Activated B cell treated with CpG ODN at 0.5 μM for 24 hours (primary cell): ENCODE data around the gene IFNAR2. TPM values are rescaled to one million over a fixed set of nuclear protein-coding genes. Genes with fewer than 3 reads are reported as not detected.
A peak's percentile ranks its signal among the peaks of the same experiment; 100 is the strongest.

Experiments used
- ATAC-seq: fragments of 200-7000 bp; cut with Tn5 transposase; one replicate; pipeline ENCODE4 v1.10.0; 2021; ENCODE audit warnings: low read depth, mild to moderate bottlenecking, moderate library complexity
- CTCF ChIA-PET: fragments of 350-600 bp; sonication (Branson Sonifier 250); formaldehyde crosslinking; loops from one replicate; lab custom pipeline; 2021; ENCODE audit warnings: antibody characterized with exemption; lab: Charles Lee
- POLR2A ChIA-PET: fragments of 350-600 bp; sonication (Branson Sonifier 250); formaldehyde crosslinking; loops from one replicate; lab custom pipeline; 2021; ENCODE audit warnings: antibody characterized with exemption; lab: Charles Lee
- DNase-seq: peaks from one replicate; pipeline ENCODE4 v3.0.0; 2022
- H3K27ac Mint-ChIP-seq: one replicate; pipeline ENCODE4 v1.8.0; 2020; ENCODE audit warnings: mixed read lengths
- H3K27me3 Mint-ChIP-seq: one replicate; pipeline ENCODE4 v1.8.0; 2021; ENCODE audit warnings: mixed read lengths
- H3K36me3 Mint-ChIP-seq: one replicate; pipeline ENCODE4 v1.8.0; 2021; ENCODE audit warnings: low read depth, mixed read lengths
- H3K4me1 Mint-ChIP-seq: one replicate; pipeline ENCODE4 v1.8.0; 2021; ENCODE audit warnings: mixed read lengths
- H3K4me3 Mint-ChIP-seq: one replicate; pipeline ENCODE4 v1.8.0; 2020; ENCODE audit warnings: mild to moderate bottlenecking, mixed read lengths
- H3K9me3 Mint-ChIP-seq: one replicate; pipeline ENCODE4 v1.8.0; 2020; ENCODE audit warnings: mixed read lengths
- intact Hi-C: fragments of 100-400 bp; cut with micrococcal nuclease; formaldehyde crosslinking; loops from one replicate; pipeline ENCODE4 v1.15.1; 2024
- total RNA-seq: library from RNA; stranded (reverse); gene quantifications from 2 replicates; pipeline ENCODE4 v1.2.3, GENCODE V29; 2022
- TF ChIP-seq, protein P1 (sequence below): fragments of 200-600 bp; IDR thresholded peaks from one replicate; pipeline ENCODE4 v1.8.0; 2022; ENCODE audit warnings: antibody characterized with exemption, mild to moderate bottlenecking

The IFNAR2 gene
- total RNA-seq, 1 donor from 2014 or later: 29.2 TPM

DNA sequence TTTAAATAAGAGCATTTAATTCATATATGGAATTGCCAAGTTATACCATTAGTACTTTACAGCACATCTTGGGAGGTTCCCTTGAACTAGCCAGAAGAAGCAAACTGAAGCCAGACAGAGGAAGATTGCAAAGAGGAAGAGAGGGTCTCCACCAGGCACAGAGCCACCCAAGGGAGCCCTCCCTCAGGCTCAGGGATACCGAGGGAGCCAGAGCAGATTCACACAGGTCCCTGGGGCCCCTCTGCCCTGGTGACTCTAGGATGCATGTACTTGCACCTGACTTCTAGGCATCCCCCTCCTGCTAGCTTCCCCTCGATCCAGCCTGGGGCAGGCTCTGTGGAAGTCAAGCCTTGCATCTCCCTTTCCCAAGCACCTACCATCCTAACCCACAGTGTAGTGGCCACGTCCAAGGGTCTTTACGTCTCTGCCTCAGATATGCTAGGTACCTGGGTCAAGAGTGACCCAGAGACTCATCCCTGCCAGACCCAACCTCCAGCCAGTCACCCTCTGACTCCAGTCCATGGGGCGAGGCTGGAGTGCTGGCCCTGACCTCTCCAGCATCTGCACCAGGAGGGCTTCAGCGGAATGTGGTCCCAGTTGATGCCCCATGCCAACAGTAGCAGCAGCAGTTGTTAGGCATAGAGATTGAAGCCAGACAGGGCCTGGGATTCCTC, 6.4 kb downstream of the IFNAR2 start:
- Mint-ChIP-seq H3K27ac (peak overlapping the region; percentile 41), H3K4me3 (no peak overlapping the region), H3K36me3 (peaks cover 31% of the 10 kb centered on the region), H3K4me1 (peaks cover 83% of the 10 kb centered on the region), H3K9me3 (no peaks in the 10 kb centered on the region), H3K27me3 (no peaks in the 10 kb centered on the region)
- ChIA-PET POLR2A (interaction anchor here (0.7 kb wide), 1 partner anchor 15 kb away, joined by 9 read pairs; no protein-coding TSS in a partner anchor), CTCF (no interaction called here)
- DNase-seq (no peak), ATAC-seq (no peak)
- TF ChIP-seq, protein P1, sequence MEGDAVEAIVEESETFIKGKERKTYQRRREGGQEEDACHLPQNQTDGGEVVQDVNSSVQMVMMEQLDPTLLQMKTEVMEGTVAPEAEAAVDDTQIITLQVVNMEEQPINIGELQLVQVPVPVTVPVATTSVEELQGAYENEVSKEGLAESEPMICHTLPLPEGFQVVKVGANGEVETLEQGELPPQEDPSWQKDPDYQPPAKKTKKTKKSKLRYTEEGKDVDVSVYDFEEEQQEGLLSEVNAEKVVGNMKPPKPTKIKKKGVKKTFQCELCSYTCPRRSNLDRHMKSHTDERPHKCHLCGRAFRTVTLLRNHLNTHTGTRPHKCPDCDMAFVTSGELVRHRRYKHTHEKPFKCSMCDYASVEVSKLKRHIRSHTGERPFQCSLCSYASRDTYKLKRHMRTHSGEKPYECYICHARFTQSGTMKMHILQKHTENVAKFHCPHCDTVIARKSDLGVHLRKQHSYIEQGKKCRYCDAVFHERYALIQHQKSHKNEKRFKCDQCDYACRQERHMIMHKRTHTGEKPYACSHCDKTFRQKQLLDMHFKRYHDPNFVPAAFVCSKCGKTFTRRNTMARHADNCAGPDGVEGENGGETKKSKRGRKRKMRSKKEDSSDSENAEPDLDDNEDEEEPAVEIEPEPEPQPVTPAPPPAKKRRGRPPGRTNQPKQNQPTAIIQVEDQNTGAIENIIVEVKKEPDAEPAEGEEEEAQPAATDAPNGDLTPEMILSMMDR: no peak
- intact Hi-C loops: no loop called here

DNA sequence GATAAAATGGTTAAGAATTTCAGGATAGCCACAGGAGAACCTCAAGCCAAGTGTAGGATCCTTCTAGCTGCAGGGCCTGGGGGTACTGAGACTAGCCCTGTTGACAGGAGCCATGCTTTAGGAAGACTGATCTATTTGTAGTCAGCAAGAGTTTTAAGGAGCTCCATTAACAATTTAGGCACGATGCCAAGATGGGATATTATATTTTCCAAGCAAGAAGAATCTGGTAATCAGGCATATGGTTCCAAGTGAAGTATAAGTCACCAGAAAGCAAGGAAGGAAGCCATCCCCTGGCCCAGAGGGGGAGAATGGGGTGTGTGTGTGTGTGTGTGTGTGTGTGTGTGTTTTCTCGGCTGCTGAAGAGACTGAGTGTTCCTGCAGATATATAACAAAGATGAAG, 7.0 kb downstream of the IFNAR2 start:
- ChIA-PET POLR2A (interaction anchor here (0.7 to 2.4 kb wide), 2 partner anchors 15 to 29 kb away, joined by 9 to 14 read pairs; partner anchors contain the start of gene IL10RB), CTCF (no interaction called here)

DNA sequence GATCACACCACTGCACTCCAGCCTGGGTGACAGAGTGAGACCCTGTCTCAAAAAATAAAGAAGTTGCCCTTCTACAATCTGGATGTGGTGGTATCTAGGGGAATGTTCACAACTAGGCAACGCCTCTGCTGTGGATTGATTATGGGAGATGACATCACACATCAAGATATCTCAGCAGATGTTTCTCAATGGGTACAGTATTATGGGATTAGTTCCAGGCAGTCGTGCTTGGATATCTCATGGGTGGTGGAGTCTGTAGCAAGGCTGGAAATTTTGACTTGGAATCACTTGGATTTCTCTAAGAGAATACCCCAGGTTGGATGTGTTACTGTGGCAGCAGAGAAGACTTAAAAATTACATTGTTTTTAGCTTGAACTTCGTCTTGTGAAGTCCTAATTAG, 7.7 kb downstream of the IFNAR2 start:
- no peak overlapping the region for H3K4me3 Mint-ChIP-seq
- peak overlapping the region; percentile 89 for H3K27ac Mint-ChIP-seq
- no peaks in the 10 kb centered on the region for H3K27me3 Mint-ChIP-seq
- H3K9me3 Mint-ChIP-seq: no peaks in the 10 kb centered on the region
- no peak for DNase-seq
- ATAC-seq: no peak
- peaks cover 69% of the 10 kb centered on the region for H3K4me1 Mint-ChIP-seq
- ChIA-PET CTCF (interaction anchor here (1.8 kb wide), 1 partner anchor 124 kb away, joined by 4 read pairs; no protein-coding TSS in a partner anchor), POLR2A (interaction anchor here (0.5 to 2.5 kb wide), 5 partner anchors 10 to 124 kb away, joined by 5 to 14 read pairs (median 6); partner anchors contain the start of genes IFNAR1 and IL10RB)
- intact Hi-C loops: no loop called here
- TF ChIP-seq, protein P1: no peak
- peaks cover 39% of the 10 kb centered on the region for H3K36me3 Mint-ChIP-seq

More for the DNA sequence above, 7.0 kb downstream of the IFNAR2 start:
- Mint-ChIP-seq H3K27ac (peak overlapping the region; percentile 41), H3K4me3 (no peak overlapping the region), H3K27me3 (no peaks in the 10 kb centered on the region), H3K36me3 (peaks cover 33% of the 10 kb centered on the region), H3K4me1 (peaks cover 77% of the 10 kb centered on the region), H3K9me3 (no peaks in the 10 kb centered on the region)
- intact Hi-C loops: no loop called here
- DNase-seq (no peak), ATAC-seq (no peak)
- TF ChIP-seq, protein P1: no peak

GRCh38 chr21:33238146-33238545, 8.4 kb downstream of the IFNAR2 start:
- H3K36me3 Mint-ChIP-seq: peaks cover 34% of the 10 kb centered on the region
- peaks cover 63% of the 10 kb centered on the region for H3K4me1 Mint-ChIP-seq
- peak overlapping the region; percentile 66 for H3K4me3 Mint-ChIP-seq
- no peaks in the 10 kb centered on the region for H3K9me3 Mint-ChIP-seq
- no peak for DNase-seq
- ChIA-PET CTCF (interaction anchor here (0.7 to 1.8 kb wide), 2 partner anchors 123 to 207 kb away, joined by 3 to 4 read pairs; no protein-coding TSS in a partner anchor), POLR2A (interaction anchor here (0.5 to 2.5 kb wide), 6 partner anchors 10 to 124 kb away, joined by 3 to 14 read pairs (median 6); partner anchors contain the start of genes IFNAR1 and IL10RB)
- H3K27ac Mint-ChIP-seq: peak overlapping the region; percentile 89
- TF ChIP-seq, protein P1: no peak
- intact Hi-C loops: loop anchor here (1.0 to 2.0 kb wide), 3 partner anchors 8 to 33 kb away; partner anchors contain the start of gene IL10RB
- ATAC-seq: peak; percentile 16
- no peaks in the 10 kb centered on the region for H3K27me3 Mint-ChIP-seq
